Measurements from ENCODE around the gene FUS.
"Not testable (repeated sequence)": the region's sequence is repeated elsewhere in the genome, so short reads cannot be mapped to it uniquely, and the experiment has no call there.

The FUS gene

DNA sequence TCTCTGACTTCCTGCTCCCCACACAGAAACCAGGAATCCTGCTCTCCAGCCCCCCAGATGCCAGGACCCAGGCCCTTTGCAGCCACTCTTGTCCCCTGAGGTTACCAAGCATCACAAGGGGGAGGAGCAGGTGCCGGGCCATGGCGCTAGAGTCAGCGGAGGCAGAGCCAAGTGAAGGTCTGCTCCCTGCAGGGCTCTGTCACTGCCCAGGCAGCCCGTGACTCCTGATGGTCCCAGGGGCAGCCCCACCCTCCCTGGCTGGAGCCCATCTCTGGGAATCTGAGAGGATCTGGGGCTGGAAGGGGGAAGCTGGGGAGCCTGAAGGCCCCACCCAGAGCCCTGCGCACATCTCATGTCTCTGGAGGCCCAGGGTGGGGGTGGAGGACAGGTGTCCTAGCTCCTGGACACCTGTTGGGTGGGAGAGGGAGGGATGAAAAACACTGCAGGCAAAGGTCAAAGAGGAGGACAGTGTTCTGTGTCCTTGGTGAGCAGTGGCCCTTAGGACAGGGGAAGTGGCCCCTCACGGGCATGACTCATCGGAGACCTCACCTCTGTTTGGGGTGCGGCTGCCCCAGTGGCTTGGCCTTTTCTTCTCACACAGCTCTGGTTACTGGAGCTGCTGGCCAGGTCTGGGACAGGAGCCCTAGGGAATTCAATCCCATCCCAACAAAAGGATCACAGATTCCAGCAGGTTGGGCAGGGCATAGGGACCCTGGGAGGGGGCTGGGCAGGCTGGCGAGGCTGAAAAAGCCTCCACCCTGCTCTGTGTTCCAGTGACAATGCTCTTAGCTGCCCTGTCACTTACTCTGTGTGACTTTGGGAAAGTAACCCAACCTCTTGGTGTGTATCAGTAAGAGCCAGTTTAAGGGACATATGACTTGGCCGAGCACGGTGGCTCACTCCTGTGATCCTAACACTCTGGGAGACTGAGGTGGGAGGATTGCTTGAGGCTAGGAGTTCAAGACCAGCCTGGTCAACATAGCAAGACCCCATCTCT, 29.7 kb upstream of the FUS start, which contains the start of gene PRSS36:
Gene PRSS36, minus strand, starts transcription at position 173 of the 997 bp plus-strand sequence. Its CDS starts 31 bp downstream, at position 142.
- TF ChIP-seq, protein P1, sequence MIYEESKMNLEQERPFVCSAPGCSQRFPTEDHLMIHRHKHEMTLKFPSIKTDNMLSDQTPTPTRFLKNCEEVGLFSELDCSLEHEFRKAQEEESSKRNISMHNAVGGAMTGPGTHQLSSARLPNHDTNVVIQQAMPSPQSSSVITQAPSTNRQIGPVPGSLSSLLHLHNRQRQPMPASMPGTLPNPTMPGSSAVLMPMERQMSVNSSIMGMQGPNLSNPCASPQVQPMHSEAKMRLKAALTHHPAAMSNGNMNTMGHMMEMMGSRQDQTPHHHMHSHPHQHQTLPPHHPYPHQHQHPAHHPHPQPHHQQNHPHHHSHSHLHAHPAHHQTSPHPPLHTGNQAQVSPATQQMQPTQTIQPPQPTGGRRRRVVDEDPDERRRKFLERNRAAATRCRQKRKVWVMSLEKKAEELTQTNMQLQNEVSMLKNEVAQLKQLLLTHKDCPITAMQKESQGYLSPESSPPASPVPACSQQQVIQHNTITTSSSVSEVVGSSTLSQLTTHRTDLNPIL (CRISPR knock-in tag; IDR thresholded peaks at IDR 0.05; ENCODE audit: low read depth), result no peak
- TF ChIP-seq, protein P2, sequence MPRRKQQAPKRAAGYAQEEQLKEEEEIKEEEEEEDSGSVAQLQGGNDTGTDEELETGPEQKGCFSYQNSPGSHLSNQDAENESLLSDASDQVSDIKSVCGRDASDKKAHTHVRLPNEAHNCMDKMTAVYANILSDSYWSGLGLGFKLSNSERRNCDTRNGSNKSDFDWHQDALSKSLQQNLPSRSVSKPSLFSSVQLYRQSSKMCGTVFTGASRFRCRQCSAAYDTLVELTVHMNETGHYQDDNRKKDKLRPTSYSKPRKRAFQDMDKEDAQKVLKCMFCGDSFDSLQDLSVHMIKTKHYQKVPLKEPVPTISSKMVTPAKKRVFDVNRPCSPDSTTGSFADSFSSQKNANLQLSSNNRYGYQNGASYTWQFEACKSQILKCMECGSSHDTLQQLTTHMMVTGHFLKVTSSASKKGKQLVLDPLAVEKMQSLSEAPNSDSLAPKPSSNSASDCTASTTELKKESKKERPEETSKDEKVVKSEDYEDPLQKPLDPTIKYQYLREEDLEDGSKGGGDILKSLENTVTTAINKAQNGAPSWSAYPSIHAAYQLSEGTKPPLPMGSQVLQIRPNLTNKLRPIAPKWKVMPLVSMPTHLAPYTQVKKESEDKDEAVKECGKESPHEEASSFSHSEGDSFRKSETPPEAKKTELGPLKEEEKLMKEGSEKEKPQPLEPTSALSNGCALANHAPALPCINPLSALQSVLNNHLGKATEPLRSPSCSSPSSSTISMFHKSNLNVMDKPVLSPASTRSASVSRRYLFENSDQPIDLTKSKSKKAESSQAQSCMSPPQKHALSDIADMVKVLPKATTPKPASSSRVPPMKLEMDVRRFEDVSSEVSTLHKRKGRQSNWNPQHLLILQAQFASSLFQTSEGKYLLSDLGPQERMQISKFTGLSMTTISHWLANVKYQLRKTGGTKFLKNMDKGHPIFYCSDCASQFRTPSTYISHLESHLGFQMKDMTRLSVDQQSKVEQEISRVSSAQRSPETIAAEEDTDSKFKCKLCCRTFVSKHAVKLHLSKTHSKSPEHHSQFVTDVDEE (CRISPR knock-in tag; IDR thresholded peaks at IDR 0.05), result no peak
- TF ChIP-seq ZNF565 (CRISPR knock-in tag; conservative IDR thresholded peaks at IDR 0.05; ENCODE audit: low read depth) (no peak), RARB (CRISPR knock-in tag; IDR thresholded peaks at IDR 0.05) (no peak), TCF4 (CRISPR knock-in tag; IDR thresholded peaks at IDR 0.05; ENCODE audit: borderline replicate concordance) (no peak), SNAI2 (CRISPR knock-in tag; IDR thresholded peaks at IDR 0.05) (no peak), ZFP30 (CRISPR knock-in tag; IDR thresholded peaks at IDR 0.05) (no peak), ZNF8 (CRISPR knock-in tag; IDR thresholded peaks at IDR 0.05) (no peak), GLIS3 (CRISPR knock-in tag; IDR thresholded peaks at IDR 0.05) (no peak), TOX (CRISPR knock-in tag; IDR thresholded peaks at IDR 0.05; ENCODE audit: borderline replicate concordance) (no peak), PPARA (CRISPR knock-in tag; IDR thresholded peaks at IDR 0.05; ENCODE audit: borderline replicate concordance) (no peak), ZNF70 (CRISPR knock-in tag; IDR thresholded peaks at IDR 0.05) (no peak), ZFP3 (CRISPR knock-in tag; IDR thresholded peaks at IDR 0.05) (no peak), OSR1 (CRISPR knock-in tag; IDR thresholded peaks at IDR 0.05) (no peak), ARNTL (CRISPR knock-in tag; IDR thresholded peaks at IDR 0.05; ENCODE audit: borderline replicate concordance, low read depth) (no peak), ISL1 (CRISPR knock-in tag; IDR thresholded peaks at IDR 0.05) (no peak), ZC3H10 (CRISPR knock-in tag; IDR thresholded peaks at IDR 0.05) (no peak)
- TF ChIP-seq, protein P3, sequence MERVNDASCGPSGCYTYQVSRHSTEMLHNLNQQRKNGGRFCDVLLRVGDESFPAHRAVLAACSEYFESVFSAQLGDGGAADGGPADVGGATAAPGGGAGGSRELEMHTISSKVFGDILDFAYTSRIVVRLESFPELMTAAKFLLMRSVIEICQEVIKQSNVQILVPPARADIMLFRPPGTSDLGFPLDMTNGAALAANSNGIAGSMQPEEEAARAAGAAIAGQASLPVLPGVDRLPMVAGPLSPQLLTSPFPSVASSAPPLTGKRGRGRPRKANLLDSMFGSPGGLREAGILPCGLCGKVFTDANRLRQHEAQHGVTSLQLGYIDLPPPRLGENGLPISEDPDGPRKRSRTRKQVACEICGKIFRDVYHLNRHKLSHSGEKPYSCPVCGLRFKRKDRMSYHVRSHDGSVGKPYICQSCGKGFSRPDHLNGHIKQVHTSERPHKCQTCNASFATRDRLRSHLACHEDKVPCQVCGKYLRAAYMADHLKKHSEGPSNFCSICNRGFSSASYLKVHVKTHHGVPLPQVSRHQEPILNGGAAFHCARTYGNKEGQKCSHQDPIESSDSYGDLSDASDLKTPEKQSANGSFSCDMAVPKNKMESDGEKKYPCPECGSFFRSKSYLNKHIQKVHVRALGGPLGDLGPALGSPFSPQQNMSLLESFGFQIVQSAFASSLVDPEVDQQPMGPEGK (CRISPR knock-in tag; IDR thresholded peaks at IDR 0.05; ENCODE audit: borderline replicate concordance), result no peak
- TF ChIP-seq, protein P4, sequence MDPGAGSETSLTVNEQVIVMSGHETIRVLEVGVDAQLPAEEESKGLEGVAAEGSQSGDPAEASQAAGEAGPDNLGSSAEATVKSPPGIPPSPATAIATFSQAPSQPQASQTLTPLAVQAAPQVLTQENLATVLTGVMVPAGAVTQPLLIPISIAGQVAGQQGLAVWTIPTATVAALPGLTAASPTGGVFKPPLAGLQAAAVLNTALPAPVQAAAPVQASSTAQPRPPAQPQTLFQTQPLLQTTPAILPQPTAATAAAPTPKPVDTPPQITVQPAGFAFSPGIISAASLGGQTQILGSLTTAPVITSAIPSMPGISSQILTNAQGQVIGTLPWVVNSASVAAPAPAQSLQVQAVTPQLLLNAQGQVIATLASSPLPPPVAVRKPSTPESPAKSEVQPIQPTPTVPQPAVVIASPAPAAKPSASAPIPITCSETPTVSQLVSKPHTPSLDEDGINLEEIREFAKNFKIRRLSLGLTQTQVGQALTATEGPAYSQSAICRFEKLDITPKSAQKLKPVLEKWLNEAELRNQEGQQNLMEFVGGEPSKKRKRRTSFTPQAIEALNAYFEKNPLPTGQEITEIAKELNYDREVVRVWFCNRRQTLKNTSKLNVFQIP (CRISPR knock-in tag; IDR thresholded peaks at IDR 0.05; ENCODE audit: borderline replicate concordance, low read depth), result no peak
- TF ChIP-seq, protein P5, sequence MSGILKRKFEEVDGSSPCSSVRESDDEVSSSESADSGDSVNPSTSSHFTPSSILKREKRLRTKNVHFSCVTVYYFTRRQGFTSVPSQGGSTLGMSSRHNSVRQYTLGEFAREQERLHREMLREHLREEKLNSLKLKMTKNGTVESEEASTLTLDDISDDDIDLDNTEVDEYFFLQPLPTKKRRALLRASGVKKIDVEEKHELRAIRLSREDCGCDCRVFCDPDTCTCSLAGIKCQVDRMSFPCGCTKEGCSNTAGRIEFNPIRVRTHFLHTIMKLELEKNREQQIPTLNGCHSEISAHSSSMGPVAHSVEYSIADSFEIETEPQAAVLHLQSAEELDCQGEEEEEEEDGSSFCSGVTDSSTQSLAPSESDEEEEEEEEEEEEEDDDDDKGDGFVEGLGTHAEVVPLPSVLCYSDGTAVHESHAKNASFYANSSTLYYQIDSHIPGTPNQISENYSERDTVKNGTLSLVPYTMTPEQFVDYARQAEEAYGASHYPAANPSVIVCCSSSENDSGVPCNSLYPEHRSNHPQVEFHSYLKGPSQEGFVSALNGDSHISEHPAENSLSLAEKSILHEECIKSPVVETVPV (CRISPR knock-in tag; IDR thresholded peaks at IDR 0.05), result no peak
- no peak for ATAC-seq

DNA sequence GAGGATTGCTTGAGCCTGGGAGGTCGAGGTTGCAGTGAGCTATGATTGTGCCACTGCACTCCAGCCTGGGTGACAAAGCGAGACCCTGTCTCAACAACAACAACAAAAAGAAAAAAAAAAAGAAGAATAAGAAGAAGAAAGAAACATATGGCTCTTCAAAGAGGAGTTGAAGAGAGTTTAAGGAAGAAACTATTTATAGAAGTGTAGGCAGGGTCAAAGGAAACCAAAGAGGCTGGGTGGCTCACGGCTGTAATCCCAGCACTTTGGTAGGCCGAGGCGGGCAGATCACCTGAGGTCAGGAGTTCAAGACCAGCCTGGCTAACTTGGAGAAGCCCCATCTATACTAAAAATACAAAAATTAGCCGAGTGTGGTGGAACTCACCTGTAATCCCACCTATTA, 29.0 kb upstream of the FUS start:
- not testable (repeated sequence) for ATAC-seq

DNA sequence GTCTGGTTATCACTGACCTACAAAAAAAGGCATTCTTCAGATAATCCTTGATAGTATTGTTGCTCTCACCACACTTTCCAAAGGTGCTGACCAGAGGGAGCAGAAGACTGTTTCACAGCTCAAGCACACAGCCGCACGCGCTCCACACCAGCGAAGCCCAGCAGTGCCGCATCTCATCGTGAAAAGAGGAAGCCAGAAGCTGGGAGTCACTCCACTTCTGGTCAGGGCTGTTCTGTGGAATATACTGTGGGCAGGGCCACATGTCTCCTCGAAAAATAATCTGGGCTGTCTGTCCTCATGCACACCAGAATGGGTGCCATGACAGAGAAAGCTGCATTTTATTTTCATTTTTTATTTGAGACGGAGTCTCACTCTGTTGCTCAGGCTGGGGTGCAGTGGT, 22.8 kb upstream of the FUS start:
- peak; percentile 62 for ATAC-seq
- TF ChIP-seq, protein P5 (CRISPR knock-in tag; IDR thresholded peaks at IDR 0.05), result no peak
- TF ChIP-seq ZFP3 (CRISPR knock-in tag; IDR thresholded peaks at IDR 0.05), result no peak
- TF ChIP-seq BACH2 (CRISPR knock-in tag; IDR thresholded peaks at IDR 0.05; ENCODE audit: borderline replicate concordance), result no peak
